H4 (cell line): Measurements from ENCODE around the gene CSRNP2. TPM values are rescaled to one million over a fixed set of nuclear protein-coding genes. Genes with fewer than 3 reads are reported as not detected.
A peak's percentile ranks its signal among the peaks of the same experiment; 100 is the strongest.
"Not testable (repeated sequence)": the region's sequence is repeated elsewhere in the genome, so short reads cannot be mapped to it uniquely, and the experiment has no call there.

Experiments
- DNase-seq: peaks from one replicate; pipeline ENCODE4 v3.0.0-alpha.2; 2015; ENCODE audit warnings: low spot score
- total RNA-seq: library from RNA; depleted of rRNA; stranded (reverse); fragments of >200 nt; shearing (Covaris generic); gene quantifications from 2 replicates; pipeline ENCODE4 v1.2.3, GENCODE V29; 2014; rRNA removed

The CSRNP2 gene, protein sequence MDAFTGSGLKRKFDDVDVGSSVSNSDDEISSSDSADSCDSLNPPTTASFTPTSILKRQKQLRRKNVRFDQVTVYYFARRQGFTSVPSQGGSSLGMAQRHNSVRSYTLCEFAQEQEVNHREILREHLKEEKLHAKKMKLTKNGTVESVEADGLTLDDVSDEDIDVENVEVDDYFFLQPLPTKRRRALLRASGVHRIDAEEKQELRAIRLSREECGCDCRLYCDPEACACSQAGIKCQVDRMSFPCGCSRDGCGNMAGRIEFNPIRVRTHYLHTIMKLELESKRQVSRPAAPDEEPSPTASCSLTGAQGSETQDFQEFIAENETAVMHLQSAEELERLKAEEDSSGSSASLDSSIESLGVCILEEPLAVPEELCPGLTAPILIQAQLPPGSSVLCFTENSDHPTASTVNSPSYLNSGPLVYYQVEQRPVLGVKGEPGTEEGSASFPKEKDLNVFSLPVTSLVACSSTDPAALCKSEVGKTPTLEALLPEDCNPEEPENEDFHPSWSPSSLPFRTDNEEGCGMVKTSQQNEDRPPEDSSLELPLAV
- 7.3 and 10.3 TPM in 2 replicates for total RNA-seq

DNA sequence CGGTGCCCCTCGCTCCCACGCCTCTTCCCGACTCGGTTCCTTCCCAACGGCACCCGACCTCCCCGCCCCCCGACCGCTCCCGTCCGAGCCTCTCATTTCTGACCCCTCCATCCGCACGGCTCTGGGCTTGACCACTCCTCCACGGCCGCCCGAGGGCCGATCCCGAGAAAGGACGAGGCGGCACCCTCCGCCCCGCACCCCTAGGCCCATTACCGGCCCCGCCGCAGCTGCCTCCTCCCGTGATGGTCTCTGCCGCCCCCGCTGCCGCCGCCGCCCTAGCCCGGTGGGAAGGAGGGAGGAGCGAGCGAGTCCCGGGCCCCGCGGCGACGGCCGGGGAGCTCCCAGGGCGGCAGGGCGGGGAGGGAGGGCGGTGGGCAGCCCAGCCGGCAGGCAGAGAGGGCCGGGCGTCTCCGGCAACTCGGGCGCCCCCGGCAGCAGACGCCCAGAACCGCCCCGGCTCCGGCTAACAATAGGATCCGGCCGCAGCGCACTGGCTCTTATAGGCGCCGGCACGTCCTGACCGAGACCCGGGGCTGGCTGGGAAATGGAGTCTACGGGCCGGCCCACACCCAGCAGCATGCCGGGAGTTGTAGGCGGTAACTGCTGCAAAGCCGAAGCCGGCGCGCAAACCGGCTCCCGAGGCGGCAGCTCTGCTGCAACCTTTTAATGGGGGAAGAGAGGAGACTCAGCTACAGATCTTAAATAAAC lies at the start of gene CSRNP2:
CSRNP2 (minus strand) TSS at position 471 of the 708 bp plus-strand sequence. CDS start 7,035 bp downstream, outside the sequence.
- DNase-seq: peak; percentile 93

DNA sequence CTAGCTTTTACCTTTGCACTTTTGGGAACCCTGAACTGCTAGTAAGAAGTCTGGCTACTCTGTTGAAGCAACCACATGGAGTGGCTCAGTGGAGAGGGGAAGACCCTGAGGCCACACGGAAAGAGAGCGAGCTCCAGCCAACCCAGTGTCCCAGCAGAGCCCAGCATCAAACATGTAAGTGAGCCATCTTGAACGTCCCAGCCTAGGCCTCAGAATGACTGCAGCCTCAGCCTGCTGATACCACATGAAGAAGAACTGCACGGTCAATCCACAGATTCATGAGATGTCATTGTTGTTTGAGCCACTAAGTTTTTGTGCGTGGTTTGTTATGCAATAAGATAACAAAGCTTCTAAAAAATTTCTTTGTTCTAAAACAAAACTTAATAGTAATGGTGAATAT lies 49.3 kb upstream of the CSRNP2 start:
- no peak for DNase-seq

DNA sequence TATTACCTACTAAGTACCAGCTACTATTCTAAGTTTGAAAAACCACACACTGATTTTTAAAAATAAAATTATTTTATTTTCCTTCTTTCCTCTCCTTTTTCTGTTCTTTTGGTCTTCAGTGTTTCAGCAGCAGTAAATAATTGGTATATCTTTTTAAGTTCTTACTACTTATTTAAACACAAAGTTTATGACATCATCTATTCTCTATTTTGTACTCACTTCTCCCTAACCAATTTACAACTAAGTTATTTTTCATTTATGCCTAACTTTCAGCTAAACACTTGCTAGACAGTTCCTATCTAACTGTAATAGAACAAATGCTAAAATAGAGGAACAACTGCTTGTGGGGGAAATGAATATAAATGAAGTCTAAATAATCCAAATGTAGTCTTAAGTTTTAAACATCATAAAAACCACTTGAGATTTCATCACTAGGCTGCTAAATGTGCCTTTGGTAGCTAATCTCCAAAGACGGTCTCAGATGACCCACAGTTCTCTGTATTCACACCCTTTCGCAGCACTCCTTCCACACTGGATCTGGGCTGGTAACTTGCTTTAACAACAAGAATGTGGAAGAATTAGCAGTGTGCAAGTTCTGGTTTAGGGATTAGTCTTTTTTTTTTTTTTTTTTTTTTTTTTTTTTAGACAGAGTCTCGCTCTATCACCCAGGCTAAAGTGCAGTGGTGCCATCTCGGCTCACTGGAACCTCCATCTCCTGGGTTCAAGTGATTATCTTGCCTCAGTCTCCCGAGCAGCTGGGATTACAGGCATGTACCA lies 48.5 kb upstream of the CSRNP2 start:
- no peak for DNase-seq

DNA sequence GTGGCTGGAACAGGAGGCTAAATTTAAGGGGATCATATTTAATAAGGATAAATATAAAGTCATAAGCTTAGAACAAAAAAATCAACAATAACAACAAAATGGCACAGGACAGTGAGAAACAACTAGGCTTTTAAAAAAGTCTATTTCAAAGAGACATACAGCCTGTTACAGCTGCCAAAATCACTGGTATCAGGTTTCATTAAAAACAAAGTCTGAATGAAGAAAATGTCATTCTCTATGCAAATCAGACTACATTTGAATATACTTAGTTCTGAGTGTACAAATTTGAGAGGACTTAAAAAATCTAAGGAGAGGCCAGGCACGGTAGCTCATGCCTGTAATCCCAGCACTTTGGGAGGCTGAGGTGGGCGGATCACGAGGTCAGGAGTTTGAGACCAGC lies 45.5 kb upstream of the CSRNP2 start:
- no peak for DNase-seq

DNA sequence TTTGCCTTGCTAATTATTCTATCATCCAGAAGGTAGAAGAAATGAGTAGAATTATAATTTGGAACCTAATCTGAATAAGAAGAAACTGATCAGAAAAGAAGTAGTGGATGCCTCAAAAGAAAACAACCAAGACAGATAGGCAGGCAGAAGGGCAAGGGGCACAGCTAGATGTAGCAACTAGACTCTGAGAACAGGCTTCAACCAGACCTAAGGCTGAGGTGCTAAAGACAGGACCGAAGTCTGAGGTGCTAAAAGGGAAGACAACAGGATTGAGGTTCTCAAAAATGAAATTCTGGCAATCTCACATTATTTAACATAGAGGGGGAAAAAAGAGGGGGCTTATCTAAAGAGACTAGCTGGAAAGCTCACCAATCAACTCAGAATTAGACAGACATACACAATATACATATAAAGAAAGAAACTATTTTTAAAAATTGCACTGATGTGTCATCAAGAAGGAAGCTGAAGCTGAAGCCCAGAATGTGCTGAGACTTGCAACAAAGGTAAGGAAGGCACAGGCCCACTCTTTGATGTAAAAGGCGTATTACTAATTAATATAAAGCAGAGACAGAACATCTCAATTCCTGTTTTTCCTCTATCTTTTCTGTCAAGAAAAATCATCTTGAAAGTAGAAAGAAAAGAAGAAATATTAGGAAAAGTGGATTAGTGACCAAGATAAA lies 43.8 kb upstream of the CSRNP2 start:
- no peak for DNase-seq

DNA sequence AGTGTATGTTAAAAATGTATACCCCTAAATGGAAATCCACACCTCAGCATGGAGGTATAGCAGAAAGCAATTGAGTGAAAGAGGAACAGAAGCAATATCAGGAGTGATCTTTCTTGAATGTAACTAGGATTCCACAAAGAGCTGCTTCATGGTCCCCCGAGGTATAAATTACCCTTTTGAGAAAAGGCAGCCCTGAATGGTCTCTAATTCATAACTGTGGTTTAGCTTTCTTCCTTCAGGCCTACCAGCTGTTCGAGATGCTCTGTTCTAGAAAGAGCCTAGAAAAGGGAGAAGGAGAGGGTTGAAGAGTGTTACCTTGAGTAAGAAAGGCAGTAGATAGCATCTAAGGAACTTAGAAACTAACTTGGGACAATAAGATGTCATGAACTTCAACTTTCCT lies 42.9 kb upstream of the CSRNP2 start:
- no peak for DNase-seq

DNA sequence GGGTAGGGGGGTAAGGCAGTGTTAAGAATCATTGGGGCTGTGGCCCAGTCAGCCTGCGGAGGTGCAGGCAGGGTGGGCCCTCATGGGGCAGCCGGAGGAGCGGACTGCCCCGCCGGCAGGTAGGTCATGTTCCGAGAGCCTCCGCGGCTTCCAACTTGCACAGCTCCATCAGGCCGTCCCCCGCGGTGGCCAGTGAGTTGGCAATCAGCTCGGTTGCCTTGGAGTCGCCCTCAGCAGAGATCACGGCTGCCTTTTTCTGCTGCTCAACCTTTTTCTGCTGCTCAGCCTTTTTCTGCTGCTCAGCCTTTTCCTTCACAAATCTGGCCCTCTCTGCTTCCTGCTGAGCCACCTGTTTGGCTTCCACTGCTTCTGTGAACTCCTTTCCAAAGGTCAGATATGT lies 41.1 kb upstream of the CSRNP2 start:
- no peak for DNase-seq

DNA sequence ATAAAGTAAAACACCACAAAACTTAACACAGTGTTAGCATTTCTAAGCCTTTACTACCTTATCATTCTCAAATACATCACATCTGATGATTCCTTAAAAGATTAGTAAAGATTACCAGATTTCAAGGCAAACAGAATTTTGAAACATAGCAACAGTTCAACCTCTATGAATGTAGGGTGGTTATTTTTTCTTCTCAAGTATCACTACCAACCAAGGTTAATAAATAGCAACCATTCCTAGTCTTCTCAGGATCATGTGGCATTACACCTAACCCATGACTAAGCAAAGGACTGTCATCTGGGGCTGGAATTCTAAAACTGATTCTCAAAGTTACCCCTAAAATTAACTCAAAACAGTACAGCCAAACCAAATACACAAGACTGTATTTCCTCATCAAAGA lies 39.4 kb upstream of the CSRNP2 start:
- no peak for DNase-seq

DNA sequence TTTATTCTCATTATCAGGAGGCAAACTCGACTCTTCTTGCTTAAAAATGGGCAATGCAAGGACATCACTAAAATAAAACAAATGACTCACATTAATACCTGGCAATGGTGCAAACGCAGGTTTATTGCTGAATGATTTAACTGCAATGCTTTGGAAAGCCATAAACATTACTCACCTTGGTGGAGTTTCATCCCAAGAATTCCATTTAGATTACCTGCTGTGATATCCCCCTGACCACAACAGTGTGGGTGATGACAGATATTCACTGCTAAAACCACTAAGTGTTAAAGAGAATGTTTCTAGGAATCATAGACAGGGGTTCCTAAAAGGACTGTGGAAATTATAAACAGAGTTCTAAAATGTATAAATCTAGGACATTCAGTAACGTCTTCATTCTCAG lies 35.3 kb upstream of the CSRNP2 start:
- peak; percentile 4 for DNase-seq

DNA sequence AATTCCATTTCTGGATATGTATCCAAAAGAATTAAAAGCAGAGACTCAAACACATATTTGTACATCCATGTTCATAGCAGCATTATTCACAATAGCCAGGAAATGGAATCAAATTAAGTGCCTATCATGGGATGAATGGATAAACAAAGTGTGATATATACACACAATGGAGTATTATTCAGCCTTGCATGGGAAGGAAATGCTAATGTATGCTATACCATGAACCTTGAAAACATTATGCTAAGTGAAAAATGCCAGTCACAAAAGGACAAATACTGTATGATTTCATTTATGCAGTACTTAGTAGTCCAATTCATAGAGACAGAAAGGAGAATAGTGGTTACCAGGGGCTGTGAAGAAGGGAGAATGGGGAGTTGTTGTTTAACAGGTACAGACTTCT lies 32.1 kb upstream of the CSRNP2 start:
- no peak for DNase-seq

DNA sequence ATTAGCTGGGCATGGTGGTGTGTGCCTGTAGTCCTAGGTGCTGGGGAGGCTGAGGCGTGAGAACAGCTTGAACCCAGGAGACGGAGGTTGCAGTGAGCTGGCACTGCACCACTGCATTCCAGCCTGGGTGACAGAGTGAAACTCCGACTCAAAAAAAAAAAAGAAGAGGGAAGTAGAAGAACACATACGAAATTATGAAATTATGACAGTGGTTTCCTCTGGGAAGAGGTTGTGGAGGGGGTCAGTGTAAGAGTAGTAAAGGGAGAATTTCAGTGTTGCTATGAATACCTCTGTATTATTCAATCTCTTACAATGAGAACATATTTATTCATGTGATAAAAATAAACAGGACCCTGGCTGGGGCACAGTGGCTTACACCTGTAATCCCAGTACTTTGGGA lies 24.7 kb upstream of the CSRNP2 start:
- no peak for DNase-seq

DNA sequence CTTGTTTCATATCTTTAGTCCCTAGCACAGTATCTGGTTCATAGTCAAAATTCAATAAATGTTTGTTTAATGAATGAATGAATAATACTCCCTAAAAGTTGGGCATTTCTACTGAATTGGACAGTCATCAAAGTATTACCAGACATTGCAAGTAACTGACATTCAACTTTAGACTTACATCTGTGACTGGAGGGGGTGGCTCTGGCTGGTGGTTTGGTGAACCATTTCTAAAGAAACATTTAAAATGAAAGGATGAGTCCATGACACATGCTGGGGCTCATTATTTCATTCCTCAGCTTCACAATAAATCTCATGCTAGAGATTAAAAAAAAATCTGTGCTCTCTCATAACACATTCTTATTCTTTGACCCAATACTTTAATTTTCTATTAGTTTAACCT lies 20.6 kb upstream of the CSRNP2 start:
- DNase-seq: no peak

DNA sequence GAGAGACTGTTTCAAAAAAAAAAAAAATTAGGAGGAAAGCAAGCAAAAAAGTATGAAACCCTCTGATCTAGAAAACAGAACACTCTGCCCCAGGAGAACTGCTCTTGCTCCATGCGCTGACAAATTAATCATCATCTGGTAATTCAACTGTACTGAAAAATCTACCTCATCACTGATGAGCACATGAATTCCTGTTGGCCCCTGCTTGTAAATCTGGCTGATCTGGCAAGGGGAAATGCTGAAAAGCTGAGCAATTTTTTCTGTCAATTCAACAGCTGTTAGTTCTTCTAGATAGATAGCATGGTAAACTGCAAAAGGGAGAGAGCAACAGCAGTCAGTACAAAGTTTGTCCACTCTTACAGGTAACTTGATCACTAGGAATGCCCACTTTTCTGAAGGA lies 15.2 kb upstream of the CSRNP2 start:
- DNase-seq: no peak

DNA sequence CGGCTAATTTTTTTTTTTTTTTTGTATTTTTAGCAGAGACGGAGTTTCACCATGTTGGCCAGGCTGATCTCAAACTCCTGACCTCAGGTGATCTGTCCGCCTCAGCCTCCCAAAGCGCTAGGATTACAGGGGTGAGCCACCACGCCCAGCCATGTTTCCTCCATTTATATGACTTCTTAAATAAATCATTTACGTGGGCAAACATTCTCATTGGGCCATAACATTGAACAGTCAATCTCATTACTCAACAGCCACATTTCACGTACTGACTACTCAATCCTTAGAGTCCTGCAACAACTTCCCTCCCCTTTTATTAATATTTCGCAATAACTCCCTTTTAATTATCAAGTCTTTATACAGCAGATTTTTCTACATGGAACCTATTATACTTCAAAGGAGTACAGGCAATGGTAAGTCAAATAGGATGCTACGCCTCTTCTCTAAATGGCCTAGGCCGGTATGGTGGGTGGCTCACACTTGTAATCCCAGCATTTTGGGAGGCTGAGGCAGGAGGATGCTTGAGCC lies 7.4 kb upstream of the CSRNP2 start:
- DNase-seq: no peak

DNA sequence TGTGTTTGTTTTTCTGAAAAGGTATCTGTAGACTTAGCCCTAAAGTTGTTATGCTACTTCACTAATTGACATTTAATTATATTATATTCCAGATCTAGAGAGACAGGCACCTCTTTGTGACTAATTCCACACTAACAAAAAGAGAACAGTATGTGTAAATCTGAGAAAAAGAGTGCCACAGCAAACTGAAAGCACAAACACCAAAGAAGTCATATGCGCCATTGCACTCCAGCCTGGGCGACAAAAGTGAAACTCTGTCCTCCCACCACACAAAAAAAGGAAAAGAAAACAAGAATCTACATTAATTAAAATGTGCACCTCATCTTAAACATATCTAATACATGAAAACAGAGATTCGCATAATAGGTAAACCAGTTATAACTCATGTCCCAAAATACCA lies 4.4 kb upstream of the CSRNP2 start:
- DNase-seq: no peak

DNA sequence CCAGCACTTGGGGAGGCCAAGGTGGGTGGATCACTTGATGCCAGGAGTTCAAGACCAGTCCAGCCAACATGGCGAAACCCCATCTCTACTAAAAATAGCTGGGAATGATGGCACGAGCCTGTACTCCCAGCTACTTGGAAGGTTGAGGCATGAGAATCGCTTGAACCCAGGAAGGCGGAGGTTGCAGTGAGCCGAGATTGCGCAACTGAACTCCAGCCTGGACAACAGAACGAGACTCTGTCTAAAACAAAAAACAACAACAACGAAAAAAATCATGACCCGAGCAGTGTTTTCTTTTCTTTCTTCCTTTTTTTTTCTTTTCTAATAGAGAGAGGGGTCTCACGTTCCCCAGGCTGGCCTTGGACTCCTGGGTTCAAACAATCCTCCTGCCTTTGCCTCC lies 3.5 kb upstream of the CSRNP2 start:
- no peak for DNase-seq

DNA sequence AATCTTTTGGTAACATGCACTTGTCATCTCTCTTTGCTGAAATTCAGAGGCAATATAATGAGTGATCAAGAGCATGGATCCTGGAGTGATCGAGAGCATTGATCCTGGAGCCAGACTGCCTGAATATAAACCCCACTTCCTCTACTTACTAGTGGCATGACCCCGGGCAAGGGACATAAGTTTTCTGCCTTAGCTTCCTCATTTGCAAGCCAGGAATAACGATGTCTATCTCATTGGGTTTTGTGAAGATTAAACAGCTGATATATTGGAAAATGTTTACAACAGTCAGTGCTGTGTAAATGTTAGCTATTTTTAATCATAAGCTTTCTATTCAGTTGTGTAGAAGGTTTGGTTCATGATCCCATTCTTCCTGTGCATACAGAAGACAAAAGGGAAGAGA lies 2.4 kb upstream of the CSRNP2 start:
- no peak for DNase-seq

DNA sequence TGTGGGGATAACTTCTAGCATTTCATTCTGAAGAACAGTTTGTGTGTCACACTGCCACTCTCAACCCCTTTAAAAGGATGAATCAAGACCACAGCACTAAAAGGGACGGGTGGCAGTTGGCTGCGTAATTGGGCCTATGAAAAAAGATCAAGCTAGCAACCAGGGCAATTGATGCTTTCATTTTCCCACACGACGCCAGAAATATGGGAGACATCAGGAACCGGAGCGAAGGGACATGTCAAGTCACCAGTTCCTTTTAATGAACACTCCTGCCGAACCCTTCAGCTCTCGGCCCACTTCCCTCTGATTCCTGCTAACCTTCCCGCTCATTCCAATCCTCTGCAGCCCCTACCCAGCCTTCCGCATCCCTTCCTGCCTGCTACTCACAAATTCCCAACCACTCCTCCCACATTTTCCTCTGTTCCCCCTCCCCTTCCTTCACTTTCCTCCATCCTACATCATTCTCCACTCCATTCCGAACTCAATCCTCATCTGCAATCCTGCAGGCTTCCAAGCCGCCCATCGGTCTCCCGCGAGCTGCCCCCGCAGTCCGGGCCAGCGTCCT lies 753 bp downstream of the CSRNP2 start:
- peak; percentile 16 for DNase-seq

DNA sequence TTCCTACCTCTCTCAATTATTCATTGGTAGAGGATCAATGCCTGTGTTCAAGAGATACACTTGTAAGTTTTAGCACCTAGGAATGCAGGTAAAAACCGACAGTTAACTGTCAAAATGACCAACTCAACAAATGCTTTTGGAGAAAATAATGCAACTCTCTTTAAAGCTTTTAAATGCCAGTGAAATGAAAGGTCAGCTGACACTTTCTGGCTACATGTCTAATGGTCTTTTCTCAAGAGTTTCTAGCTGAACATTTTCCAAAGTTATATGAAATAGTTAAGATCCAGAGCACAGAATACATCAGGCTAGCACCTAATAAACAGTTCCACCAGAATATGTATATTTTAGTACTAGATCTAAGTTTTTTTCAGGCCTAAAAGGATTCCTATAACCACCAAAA lies 2.0 kb downstream of the CSRNP2 start:
- DNase-seq: no peak

DNA sequence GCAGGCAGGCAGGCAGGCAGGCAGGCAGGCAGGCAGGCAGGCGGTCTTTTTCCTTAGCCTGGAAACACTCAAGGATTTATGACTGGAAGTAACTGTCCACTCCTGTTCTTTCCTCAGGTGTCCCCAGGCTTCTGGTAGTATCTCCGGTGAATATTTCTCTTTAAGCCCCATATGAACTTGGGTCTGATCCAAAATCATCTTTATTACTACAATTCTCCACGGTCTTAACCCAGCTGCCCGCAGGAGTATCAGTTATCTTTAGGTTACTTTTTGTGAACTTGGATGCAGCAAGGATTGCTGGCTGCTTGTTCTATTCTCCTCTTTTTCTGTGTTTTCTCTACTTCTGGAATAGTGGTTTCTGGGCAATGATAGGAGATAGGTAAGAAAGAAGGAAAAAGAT lies 3.3 kb downstream of the CSRNP2 start:
- DNase-seq: no peak

DNA sequence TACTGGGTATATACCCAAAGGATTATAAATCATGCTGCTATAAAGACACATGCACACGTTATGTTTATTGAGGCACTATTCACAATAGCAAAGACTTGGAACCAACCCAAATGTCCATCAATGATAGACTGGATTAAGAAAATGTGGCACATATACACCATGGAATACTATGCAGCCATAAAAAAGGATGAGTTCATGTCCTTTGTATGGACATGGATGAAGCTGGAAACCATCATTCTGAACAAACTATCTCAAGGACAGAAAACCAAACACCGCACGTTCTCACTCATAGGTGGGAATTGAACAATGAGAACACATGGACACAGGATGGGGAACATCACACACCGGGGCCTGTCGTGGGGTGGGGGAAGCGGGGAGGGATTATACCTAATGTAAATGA lies 4.5 kb downstream of the CSRNP2 start:
- not testable (repeated sequence) for DNase-seq
